Hematopoietic multipotent progenitor cell (in vitro differentiated cells): ENCODE results near the gene ACYP1. TPM values are rescaled to one million over a fixed set of nuclear protein-coding genes. Genes with fewer than 3 reads are reported as not detected.

Experiments
- DNase-seq, 3 donors: peaks; one replicate each; pipeline ENCODE4 v3.0.0-alpha.2; 2011 to 2015; ENCODE audit warnings: low read depth in 2 of 3, low spot score in 2 of 3
- total RNA-seq: library from RNA; depleted of rRNA; stranded (reverse); fragments of >200 nt; gene quantifications from one replicate; pipeline ENCODE4 v1.2.3, GENCODE V29; 2012

The ACYP1 gene
- total RNA-seq: 5.1 TPM

DNA sequence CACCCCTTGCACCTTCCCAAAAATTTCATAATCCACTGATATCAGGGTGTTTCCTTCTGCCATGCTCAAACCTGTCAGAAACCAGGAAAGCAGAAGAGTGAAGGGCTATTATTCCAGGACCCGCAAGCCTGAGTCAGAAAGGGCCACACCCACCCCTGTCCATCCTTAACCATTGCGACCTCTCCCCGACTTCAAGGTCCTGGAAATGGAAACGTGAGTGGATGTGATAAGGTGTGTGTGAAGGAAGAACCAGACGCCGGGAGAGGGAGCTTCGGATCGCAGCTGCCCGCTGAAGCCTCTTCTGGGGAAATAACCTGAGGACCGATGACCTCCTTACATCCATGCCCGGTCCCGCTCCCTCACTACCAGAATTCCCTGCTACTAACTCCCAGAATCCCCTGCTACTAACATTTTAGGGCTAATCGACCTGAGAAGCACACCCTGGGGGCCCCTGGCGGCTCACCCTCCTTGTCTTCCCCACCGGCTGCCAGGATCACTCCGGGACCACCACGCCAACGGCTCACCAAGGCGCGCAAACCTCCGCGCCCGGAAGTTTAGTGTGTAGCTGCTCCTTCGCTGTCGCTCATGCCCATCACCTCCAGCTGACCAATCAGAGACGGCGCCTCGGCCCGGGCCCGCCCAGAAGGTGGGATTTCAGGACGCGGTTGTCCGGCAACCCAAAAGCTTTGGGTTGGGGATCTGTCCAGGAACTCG is at the start of gene ACYP1:
TSS of gene ACYP1 (minus strand) at position 534 of the 714 bp plus-strand sequence. CDS start at position 63, 471 bp downstream.
- peak; percentile 60 to 91 (median 85) for DNase-seq

DNA sequence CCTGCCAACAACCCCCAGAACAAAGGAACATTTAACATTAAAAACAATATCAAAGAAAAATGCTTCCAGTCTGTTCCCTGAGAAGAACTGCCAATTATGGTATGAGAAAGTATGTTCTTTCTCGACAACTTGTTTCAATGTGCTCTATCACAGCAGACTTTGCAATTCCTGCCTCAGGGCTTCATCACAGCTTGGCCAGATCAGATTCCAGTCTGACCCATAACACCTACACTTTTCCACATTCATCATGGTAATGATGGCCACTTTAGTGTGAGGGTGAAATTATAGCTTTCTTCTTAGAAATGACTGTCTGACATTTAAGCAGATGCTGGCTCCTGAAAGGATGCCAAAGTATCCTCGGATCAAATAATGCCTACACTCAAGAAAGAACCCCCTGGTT is 46.1 kb upstream of the ACYP1 start:
- DNase-seq: no peak

DNA sequence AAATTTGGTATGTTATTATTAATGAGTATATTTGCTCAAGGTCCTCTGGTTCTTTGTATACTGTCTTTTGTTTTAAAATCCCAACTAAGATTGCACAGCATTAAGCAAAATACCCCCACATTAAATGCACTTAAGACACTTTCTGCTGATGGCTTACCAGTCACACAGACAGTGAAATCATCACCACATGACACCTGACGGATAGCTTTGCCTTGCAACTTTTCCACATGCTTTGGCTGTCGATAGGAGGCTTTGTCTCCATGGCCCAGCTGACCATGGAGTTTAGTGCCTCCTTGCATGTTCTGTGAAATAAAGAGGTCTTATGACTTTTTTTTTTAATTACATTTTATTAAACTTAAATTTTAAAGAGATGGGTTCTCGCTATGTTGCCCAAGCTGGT is 43.4 kb upstream of the ACYP1 start:
- no peak for DNase-seq

DNA sequence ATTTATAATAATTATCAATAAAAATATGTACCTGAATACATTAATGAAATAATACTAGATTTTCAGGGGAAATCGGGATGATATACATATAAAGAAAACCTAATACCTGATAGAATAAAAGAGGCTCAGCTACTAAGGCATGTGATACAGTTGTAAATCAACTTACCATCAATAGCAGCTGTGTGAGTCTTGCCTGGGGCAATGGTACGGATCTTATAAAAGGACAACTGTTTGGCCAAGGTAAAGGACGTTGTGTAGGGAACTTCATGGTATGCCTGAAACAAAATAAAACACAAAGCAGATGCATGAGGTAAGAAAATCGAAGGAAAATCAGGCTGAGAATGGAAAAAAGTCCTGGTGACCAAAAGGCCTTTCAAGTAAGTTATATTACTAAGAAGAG is 37.7 kb upstream of the ACYP1 start:
- DNase-seq: no peak

DNA sequence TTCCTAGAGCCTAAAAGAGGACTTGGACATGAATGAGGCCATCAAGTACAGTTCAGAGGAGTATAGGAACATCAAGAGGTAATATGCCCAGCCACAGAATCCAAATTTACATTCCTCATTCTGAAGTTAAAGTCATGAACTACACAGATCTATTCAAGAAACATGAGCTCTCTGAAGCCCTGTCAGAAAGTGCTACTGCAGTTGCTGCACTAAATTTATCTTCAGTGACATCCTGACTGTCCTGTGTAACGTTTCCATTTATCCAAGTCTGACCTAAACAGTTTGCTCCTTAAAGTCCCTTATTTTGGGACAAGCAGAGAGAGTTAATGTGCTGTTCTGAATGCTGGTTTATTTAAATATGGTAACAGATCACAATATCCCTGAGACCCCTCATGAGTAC is 34.9 kb upstream of the ACYP1 start:
- no peak for DNase-seq

DNA sequence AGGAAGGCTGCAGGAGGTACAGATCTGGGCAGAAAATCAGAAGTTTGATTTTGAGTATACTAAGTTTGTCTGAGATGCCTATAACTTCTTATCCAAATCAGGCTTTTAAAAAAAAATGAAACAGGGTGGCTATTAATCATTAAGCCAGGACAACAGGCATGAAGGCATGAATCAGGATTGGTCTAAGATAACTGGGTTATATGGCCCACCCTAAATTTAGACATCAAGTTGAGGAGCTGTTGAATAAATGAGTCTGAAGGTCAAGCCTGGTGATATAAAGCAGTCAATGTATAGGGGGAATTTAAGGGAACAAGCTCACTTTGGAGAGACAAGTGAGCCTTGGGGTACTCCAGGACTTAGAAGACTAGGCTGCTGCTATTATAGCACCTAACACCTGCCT is 34.4 kb upstream of the ACYP1 start:
- DNase-seq: no peak

DNA sequence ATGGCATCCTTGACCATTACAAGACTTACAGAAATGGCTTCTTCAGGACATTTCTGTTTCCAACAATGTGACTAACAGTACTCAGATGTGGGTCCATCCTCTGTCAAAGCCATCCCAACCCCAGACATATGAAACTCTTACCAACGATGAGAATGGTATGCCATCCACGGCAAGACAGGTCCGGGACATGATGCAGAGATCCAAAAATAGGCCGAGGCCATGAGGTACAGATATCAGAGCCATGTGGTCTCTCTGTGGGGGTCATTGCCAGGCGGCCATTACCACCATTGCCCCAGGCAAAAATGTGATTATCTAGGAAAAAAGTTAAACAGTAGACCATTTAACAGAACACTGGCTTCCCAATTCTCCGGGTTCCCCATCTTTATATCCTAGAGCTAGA is 33.1 kb upstream of the ACYP1 start:
- DNase-seq: no peak

DNA sequence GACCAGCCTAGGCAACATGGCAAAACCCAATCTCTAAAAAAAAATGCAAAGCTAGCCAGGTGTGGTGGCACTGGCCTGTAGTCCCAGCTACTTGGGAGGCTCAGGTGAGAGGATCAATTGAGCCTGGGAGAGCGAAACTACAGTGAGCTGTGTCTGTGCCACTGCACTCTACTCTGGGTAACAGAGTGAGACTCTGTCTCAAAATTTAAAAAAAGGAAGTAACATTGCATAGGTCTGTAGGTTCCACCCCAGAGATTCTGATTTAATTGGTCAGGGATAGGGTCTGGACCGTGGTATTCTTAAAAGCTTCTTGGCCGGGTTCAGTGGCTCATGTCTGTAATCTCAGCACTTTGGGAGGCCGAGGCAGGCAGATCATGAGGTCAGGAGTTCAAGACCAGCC is 31.9 kb upstream of the ACYP1 start:
- no peak for DNase-seq

DNA sequence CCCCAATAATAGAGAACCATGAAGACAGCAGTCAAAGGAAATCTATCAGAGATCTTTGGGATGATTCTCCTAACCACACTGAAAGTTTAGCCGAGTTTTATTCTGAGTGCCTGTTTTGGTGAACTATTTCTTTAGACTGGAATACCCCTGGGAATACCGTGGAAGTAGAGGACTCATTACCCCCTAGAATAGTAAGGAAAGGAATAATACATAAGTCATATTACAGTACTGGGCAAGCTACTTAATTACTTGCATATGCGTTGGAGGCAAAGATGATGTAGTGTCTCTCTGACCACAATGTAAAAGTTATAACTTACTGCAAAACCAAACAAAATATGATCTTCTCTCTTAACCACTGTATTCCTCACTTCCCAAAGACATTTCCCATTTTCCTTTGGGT is 31.1 kb upstream of the ACYP1 start:
- no peak for DNase-seq

DNA sequence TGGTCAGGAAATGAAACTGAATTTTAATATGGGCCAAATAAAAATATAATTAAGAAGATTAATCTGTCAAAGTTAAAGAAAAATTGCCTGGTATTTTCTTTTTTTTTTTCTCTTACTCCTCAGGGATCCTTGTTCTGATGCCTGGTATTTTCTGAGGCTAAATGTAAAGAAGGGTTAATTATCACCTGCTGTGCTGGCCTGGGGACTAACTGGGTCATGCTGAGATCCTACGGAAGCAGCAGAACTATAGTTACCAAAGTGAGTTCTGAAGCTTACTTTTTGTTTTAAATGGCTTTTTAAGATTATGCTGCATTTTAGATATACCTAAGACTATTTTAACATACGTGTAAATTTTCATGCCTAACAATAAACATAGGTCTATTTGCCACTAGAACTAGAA is 28.9 kb upstream of the ACYP1 start:
- no peak for DNase-seq

DNA sequence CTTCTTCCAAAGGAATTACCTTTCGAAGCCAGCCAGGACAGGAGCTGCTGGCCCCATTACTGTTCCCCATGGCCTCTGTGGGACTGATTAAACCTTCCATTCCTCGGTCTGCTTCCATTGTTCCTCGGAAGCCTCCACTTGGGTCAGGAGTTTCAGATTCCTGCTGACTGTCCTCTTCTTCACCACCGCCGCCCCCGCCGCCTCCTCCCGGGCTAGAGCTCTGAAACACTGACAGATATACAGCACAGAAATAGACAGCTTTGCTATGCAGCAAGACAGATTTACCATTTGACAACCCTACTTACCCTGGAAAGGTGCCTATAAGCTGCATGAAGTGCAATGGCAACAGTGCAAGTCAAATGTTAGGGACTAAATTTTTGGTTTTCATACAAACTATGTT is 27.4 kb upstream of the ACYP1 start:
- DNase-seq: no peak

DNA sequence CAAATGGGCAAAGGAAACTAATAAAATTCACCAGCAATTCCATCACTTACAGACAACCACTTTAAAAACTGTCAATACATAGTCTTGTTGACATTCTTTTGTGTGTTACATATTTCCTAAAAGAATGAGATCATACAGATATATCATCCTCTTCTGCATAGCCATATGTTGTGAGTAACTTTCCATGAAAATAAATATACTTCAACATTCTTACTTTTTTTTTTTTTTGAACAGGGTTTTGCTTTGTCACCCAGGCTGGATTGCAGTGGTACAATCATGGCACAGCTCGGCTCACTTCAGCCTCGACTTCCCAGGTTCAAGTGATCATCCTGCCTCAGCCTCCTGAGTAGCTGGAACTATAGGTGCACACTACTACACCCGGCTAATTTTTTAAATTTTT is 26.5 kb upstream of the ACYP1 start:
- no peak for DNase-seq

DNA sequence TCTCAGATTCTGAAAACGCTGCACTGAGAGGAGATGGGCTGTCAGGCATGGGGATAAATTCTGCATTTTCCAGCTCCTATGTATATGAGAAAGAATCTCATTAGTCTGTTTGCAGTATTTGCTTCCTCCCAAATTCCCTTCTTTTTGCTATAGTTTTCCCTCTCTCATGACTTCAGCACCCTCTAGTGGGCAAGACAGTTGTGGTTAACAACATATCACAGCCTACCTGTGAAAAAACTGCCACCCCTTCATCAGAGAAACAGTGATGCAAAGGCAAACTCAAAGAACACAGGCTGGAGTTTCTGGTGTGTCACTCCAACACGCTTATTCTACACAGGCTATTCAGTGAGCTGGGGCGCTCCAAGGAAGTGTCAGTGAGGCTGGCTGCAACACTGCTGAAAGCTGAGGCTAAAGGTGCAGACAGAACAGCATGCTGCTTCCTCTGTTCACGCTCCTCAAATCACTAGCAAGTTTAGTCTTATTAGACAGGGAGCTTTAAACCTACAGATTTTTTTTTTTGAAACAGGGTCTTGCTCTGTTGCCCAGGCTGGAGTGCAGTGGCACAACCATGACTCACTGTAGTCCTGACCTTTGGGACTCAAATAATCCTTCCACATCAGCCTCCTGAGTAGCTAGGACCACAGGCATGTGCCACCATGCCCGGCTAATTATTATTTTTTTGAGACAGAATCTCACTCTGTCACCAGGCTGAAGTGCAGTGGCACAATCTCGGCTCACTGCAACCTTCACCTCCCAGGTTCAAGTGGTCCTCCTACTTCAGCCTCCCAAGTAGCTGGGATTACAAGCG is 24.9 kb upstream of the ACYP1 start:
- DNase-seq: peak; percentile 21 to 78 (median 56)

DNA sequence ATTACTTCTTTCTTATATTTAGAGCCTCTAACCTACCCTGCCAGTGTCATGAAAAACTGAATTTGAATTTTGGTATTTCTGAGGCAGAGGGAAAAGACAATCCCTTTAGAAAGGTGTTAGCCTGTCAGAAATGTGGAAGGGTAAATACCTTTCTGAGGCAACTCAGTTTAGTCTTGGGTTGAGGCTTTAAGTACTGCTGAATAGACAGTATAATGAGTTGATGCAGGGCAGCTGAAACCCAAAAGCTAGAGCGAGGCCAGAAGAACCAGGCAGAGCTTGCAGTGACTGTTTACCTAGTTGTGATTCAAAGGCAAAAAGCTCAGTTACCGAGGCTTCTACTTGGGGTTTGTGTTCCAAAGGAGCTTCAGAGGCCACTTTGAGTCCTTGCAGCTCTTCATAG is 24.3 kb upstream of the ACYP1 start:
- DNase-seq: no peak

DNA sequence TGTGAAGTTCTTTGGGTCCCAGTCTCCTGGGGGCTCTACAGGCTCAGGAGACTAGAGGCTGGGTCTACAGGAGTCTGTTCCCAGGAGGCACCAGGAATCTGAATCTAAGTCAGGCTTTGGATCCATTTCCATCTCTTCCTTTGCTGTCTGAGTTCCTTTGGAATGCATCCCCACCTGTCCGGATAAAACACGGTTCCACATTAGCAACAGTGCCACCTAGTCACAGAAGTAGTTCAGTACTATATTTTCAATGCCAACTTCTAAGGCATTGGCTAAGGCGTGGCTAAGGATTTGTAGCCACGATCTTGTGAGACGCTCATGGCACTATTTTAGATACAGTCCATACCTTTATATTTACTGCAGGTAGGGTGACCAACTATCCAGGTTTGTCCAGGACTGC is 20.7 kb upstream of the ACYP1 start:
- no peak for DNase-seq

DNA sequence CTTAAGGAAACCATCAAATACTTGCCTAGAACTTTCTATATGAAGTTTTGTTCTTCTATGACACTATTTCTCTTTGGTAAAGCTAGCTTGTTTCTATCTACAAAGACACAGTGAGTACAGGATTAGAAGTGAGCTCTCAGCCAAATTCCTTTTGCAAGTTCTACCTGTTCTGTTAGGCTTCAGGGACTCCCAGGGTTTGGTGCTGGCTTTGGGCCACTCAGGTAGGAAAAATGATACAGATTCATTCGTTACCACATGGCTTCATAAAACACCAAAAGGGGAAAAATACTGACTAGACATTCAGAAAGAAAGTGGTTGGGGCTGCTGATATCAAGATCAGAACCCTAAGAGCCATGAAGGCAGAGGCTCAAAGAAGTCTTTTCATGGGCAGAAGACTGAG is 19.4 kb upstream of the ACYP1 start:
- no peak for DNase-seq

DNA sequence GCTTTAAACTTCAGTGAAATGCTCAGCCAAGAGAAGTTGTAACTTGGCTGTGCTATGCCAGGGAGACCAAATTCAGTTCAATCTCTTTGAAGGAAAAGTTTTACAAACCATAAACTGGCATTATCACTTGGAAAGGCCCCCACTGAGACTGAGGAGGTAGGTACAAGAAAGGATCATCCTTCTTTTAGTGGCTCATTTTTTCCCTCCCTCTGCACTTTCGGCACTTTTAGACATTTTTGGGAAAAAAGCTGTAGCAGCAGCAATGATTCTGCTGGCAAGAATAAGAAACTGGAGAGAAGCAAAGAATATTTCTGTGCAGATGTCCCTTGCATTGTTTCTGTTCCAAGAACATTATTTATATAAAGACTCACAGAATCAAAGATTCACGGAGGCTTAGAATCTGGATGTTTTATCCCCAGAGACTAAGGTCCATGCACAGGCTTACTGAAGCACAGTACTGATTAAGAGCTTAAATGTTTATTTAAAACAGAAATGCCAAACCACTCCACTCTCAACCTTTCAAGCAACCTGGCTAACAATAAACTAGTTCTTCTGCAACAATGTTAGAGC is 17.9 kb upstream of the ACYP1 start:
- DNase-seq: no peak

DNA sequence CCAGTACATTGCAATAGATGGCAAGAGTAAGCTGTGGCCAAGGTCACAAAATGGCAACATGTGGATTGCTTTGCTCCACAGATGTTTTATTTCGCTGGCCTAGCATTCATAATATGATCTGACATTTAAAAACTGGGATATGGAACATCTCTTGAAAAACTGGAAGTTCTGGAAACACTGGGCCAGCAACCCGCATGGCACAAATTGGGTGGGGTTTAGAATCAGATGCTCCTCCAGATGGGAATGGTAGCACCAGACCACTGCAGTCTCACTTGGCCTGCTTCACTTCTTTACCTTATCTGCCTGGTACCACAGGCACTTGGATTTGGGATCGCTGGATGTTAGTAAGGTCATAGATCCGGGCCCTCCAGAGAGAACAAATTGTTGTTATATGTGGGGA is 15.7 kb upstream of the ACYP1 start:
- DNase-seq: no peak

DNA sequence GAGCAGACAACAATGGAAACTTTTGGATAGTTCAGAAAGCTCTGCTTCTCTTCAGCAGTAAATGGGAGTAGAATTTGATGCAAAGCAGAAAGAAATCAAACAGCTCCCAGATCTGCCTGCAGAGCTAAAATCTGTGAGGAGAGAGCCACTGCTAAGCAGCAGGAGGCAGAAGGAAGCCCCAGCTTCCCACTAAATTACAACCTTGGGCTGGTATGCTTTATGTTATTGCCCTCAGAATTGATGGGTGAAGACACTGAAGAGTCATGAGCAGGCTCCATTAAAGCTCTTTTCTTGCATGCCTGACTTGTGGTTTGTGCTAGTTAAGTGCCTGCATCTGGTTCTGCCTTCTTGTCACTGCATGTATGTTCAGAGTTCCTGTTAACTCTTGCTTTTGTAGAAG is 14.0 kb upstream of the ACYP1 start:
- DNase-seq: peak in 1 of 3 donors; percentile 20

DNA sequence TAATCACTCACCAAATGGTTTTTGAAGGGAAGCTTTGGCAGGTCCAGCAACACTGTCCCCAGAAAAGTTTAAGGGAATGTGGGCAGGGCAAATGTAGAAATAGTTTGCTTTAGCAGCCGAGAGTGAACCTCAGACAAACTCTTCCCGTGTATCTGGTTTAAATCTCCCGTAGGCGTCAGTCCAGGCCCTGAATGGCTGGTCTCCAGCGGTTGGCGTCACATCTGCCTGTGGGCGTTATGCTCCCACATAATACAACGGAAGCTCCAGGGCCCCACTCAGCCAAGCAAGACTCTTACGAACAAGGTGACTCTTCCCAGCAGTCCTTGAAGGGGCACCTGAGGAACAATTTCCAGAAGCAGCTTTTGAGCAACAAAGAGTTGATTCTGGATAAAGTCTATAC is 6.6 kb upstream of the ACYP1 start:
- DNase-seq: no peak

DNA sequence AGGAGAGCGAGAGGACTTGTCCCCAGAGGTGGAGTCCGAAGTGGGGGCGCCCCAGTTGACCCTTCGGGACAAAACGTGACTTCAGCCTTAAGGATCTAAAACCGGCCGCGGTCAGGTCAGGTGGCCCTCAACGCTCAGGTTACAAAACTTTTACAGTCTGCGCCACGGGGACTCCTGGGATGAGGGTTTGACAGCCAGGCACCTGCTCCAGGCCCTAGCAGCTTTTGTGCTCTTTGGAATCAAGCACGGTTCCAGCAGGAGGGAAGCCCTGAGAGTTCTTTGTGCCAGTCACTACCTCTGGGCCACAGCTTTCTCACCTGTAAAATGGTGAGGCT is 6.0 kb upstream of the ACYP1 start:
- DNase-seq: no peak
